NCI-H128 (cell line): ENCODE measurements around the gene ASPHD2.
"Not testable (repeated sequence)": the region's sequence is repeated elsewhere in the genome, so short reads cannot be mapped to it uniquely, and the experiment has no call there.

ENCODE experiments used
- DNase-seq: peaks from one replicate; lab custom pipeline; 2025; ENCODE audit not compliant: unreplicated experiment; lab: John Stamatoyannopoulos, UW

ASPHD2 gene, protein sequence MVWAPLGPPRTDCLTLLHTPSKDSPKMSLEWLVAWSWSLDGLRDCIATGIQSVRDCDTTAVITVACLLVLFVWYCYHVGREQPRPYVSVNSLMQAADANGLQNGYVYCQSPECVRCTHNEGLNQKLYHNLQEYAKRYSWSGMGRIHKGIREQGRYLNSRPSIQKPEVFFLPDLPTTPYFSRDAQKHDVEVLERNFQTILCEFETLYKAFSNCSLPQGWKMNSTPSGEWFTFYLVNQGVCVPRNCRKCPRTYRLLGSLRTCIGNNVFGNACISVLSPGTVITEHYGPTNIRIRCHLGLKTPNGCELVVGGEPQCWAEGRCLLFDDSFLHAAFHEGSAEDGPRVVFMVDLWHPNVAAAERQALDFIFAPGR

GRCh38 chr22:26428515-26429457, at the start of gene ASPHD2:
Gene ASPHD2, plus strand, starts transcription at chr22:26429260. Its CDS starts 4,356 bp downstream, at chr22:26433616.
- DNase-seq = peak; percentile 18

DNA sequence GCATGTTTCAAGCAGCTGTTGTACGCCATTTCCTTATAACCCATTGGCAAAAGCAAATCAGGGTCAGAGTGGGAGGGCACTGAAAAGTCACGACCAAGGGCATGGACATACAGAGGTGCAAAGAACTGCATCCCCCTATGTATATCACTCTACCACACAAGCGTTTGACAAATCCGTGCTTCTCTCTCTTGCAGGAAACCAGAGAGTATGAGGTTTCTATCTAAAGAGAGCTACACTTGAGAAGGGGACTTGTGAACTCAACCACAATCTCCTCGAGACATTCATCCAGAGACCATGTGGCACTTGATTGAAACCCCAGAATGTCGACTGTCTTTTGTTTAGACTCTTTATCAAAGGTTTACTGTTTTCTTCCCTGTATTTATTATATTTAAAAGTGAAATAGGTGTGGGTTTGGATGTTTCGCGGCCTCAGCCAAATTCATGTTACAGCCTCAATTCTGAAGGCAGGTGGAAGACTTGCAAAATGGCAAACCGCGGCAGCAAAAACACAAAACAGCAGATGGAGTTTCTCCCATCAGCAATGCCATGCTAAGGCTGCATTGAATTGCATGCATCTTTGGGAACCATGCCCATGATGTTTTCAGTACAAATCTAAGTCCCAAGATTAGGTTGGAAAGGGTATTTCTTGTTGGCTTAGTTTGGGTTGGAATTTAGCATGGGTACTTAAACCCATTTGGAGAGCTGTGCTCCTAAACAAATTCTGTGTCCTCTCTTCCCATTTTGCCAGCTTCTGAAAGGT, 48.8 kb upstream of the ASPHD2 start:
- DNase-seq = no peak

DNA sequence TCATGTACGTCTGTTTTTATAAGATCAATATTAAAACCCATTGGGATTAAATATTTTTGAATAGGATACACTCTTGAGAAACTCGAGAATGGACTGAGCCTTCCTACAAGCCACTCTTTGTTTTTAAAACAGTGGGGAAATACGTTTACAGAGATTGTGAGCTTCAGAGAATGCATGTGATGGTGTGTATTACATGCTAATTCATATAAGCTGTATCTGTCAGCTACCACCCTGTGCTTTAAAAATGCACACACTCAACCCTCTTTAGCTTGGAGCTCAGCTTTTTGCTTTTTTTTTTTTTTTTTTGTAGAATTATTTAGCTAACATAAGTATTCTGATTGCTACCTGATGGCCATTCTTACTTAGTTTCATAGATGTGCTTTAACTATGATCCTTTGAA, 46.3 kb upstream of the ASPHD2 start:
- no peak for DNase-seq

DNA sequence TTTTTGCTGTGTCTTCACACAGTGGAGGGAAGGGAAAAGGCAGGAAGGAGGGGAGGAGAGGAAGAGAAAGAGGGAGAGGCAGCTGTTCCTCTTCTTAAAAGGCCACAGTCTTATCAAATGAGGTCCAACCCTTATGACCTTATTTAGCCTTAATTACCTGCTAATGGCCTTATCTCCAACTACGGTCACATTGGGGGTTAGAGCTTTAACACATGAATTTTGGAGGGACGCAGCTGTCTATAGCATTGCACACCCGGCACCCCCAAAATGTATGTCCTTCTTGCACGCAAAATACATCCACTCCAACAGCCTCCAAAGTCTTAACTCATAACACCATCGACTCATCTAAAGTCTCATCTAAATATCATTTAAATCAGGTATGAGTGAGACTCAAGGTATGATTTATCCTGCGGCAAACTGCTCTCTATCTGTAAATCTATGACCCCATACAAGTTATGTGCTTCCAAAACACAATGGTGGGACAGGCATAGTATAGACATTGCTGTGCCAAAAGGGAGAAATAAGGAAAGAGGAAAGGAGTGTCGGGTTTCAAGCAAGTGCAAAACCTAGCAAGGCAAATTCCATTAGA, 45.0 kb upstream of the ASPHD2 start:
- no peak for DNase-seq

DNA sequence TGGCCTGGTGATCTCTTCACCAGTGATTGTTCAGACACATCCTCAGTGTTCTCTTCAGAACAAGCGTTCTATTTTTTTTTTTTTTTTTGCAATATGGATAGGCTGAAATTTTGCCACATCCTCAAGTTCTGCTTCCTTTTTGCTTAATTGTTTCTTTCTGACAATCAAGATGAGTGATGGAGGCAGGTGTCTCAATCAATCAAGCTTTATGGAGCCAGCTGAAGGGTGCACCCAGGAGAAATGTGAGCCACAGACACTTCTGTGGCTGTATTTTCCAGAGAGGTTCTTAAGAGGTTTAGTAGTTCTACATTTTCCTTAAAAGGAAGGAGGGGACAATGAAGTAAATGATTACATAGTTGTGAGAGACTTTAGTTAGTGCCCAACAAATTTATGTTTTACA, 43.9 kb upstream of the ASPHD2 start:
- no peak for DNase-seq

DNA sequence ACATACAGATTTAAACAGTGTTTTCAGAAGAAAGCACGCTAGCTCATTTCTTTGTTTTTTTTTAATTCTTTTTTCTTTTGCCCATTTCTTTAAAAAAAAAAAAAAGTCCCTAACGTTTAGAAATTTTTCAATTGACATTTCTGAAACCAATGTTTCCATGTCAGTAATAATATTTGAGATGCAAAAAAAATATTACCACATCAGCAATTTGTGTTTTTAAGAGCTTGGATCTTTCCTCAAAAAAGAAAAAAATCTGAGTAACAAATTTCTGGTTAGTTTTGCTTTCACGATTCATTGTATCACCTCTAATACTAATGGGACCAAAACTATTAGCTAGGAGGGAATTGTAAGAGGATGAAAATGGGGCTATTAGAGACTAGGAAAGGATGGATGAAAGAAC, 39.9 kb upstream of the ASPHD2 start:
- no peak for DNase-seq

GRCh38 chr22:26391091-26391490, 38.0 kb upstream of the ASPHD2 start:
- DNase-seq = no peak

DNA sequence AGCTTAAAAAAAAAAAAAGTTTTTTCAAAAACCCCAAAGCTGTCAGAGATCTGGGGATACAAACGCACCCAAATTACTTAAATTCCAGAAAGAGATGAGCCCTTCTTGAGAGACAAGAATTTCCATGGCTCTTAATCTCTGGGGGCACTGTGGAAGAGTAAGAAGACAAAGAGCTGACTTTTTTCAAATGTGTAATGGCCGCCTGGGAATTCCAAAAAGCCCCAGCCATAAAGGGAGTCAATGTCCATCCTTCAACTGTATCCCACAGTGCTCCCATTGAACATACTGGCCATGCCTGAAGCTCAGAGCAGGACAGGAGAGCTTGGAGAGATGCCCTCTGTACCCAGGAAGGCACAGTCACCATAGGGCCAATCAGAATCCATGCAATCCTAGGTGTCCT, 37.4 kb upstream of the ASPHD2 start:
- no peak for DNase-seq

- no peak for DNase-seq
Observed at GRCh38 chr22:26393929-26394328, 35.1 kb upstream of the ASPHD2 start.

DNA sequence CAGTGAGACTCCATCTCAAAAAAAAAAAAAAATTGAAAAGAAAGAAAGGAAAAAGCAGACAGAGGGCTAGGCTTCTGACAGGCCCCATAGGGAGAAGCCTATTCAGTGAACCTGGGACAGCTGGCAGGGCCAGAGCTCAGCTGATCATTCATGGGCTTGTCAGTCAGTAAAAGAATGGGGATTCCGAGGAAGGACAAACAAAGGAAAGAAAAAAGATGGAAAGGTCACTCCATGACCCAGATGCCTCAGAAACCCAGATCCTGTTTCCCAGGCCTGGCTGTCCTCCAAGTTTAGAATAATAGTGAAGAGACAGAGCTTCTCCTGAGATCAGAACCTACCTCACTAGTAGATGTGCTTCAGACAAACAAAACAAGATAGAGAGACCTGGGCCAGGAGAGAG, 34.3 kb upstream of the ASPHD2 start:
- no peak for DNase-seq

DNA sequence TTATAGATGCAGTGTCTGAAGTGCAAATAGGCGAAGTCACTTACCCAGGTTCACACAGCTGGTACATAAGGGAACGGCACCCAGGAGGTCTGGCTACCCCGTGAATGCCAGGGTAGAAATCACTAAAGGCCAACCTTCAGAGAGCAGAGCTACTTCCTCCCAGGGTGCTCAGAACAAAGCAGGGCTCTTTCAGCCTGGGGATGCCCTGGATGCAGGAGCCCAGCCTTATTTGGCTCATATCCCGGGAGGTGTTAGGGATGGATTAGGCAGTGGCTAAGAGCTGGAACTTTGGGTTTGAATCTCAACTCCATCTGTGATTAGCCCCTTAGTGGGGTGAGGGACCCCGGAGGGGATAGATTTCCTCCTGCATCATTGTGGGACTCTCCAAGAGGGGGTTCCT, 33.1 kb upstream of the ASPHD2 start:
- no peak for DNase-seq

DNA sequence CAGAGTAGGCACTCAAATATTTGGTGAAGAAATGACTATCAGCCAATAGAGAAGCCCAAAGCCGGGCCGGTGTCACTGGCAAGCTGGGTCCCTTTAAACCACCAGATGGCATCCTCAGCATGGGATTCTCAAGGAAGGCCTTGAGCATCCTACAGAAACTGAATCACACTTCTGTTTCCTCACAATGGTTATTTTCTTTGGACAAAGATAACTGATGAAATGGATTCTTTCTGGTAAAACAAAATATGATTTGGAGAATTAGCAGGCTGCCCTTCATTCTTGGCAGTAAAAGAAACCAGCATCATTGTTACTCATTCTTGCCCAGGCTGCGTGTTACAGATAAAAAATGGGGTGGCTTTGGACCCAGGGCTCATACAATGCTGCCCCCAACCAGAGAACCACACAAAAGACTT, 30.3 kb upstream of the ASPHD2 start:
- DNase-seq = no peak

DNA sequence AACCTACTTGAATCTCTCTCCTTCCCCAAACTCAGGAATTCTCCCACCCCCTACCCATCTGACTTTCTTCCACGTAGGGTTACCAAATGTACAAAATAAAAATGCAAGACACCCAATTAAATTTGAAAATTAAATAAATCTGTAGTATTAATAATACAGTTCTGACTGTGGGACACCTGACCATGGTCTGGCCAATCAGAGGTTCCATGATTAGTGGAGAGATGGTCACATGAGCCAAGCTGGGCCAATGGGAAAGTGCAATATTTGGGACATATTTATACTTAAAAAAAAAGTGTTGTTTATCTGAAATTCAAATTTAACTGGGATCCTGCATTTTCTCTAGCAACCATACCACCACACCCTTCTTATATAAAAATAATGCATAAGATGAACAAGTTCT, 29.8 kb upstream of the ASPHD2 start:
- no peak for DNase-seq

DNA sequence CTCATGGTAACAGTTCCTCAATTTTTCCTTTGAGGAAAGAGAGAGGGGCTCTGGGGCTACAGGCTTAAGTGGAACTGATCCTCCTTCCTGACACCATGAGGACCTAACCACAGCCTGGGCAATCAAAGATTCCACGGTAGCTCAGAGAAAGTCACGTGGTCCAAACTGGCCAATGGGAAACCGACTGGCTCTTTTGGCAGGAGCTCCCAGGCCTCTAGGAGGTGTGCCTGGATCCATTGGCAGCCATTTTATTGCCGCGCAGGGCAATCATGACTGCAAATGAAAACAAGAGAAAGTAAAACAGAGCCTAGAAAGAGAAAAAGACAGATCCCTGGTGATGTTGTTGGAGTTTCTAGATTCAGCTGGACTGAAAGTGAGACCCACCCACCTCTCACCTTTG, 27.3 kb upstream of the ASPHD2 start:
- no peak for DNase-seq

- DNase-seq = no peak
Observed at GRCh38 chr22:26404851-26405421, 24.1 kb upstream of the ASPHD2 start.

GRCh38 chr22:26406118-26406517, 22.9 kb upstream of the ASPHD2 start:
- no peak for DNase-seq

DNA sequence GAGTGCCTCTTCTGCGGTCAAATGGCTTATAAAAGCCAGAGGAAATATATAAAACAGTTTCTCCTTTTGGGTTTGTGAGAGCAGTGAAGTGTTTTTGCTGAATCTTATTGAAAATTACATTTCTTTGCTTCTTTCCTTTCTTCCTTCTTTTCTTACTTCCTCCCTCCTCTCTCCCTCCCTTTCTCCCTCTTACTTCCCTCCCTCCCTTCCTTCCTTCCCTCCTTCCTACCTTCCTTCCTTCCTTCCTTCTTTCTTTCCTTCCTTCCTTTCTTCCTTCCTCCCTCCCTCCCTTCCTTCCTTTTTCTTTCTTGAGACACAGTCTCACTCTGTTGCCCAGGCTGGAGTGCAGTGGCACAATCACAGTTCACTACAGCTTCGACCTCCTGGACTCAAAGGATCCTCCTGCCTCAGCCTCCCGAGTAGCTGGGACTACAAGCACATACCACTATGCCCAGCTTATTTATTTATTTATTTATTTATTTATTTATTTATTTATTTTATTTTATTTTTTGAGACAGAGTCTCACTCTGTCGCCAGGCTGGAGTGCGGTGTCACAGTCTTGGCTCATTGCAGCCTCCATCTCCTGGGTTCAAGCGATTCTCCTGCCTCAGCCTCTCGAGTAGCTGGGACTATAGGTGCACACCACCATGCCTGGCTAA, 20.4 kb upstream of the ASPHD2 start:
- DNase-seq = not testable (repeated sequence)

DNA sequence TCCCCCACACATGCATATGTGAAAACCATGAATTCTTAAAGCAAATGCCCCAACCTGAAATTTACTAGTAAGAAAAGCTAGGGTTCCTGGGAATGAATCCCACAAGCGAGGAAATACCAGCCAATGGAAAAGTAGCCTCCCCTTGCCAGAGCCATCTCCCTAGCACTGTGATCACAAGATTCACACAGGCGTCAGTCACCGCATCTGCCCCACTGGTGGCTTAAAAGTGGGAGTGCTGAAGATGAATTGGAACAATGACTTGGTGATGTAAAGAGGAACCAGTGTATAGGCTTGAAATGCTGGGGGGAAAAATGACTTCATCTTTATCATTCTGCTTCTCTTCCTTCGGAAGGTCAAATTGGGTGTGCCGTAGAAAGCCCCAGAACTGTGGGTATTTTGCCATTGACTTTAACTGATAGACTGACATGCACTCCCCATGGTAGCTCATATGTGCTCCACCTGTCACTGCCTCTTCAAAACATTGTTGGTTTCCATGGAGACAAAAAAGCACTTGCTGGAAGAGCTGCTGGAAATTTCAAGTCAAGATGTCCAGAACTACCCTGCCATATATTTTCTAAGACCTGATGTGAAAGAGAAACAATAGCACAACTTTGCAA, 19.2 kb upstream of the ASPHD2 start:
- DNase-seq = no peak

- no peak for DNase-seq
Observed at GRCh38 chr22:26410386-26410785, 18.7 kb upstream of the ASPHD2 start.

- DNase-seq = no peak
Observed at GRCh38 chr22:26414347-26414746, 14.7 kb upstream of the ASPHD2 start.
